ENCODE data around the gene SLC38A4. TPM values are rescaled to one million over a fixed set of nuclear protein-coding genes. Genes with fewer than 3 reads are reported as not detected.

SLC38A4 gene
- total RNA-seq, 1 donor: 0.72 TPM

GRCh38 chr12:46808955-46809697 lies 16.7 kb downstream of the SLC38A4 start:
- H2AFZ ChIP-seq (ENCODE audit: low read length): no peak overlapping the region

GRCh38 chr12:46808317-46808716 lies 17.5 kb downstream of the SLC38A4 start:
- DNase-seq (ENCODE audit: insufficient read length, low spot score, missing footprints): no peak
- Histone ChIP-seq H3K79me2 (ENCODE audit: insufficient read depth, low read length) (no peaks in the 10 kb centered on the region), H3K27me3 (ENCODE audit: insufficient read depth, low read length) (no peaks in the 10 kb centered on the region), H4K20me1 (ENCODE audit: insufficient read depth, low read length) (no peaks in the 10 kb centered on the region), H2AFZ (ENCODE audit: low read length) (no peak overlapping the region), H3K27ac (ENCODE audit: low read depth, low read length) (no peak overlapping the region), H3K4me3 (ENCODE audit: insufficient read depth, low read length) (no peak overlapping the region), H3K4me2 (ENCODE audit: insufficient read depth, low read length) (no peak overlapping the region), H3K36me3 (ENCODE audit: insufficient read depth, low read length) (no peaks in the 10 kb centered on the region), H3K4me1 (ENCODE audit: insufficient read depth, low read length) (no peaks in the 10 kb centered on the region), H3K9me3 (ENCODE audit: low read depth, low read length) (no peaks in the 10 kb centered on the region)
- TF ChIP-seq CTCF (IDR thresholded peaks at IDR 0.05; ENCODE audit: extremely low read depth, low read depth, low read length): no peak

More at GRCh38 chr12:46808955-46809697, 16.7 kb downstream of the SLC38A4 start:
- Histone ChIP-seq H3K27ac (ENCODE audit: low read depth, low read length) (no peak overlapping the region), H3K4me1 (ENCODE audit: insufficient read depth, low read length) (no peaks in the 10 kb centered on the region), H3K4me2 (ENCODE audit: insufficient read depth, low read length) (no peak overlapping the region), H3K9me3 (ENCODE audit: low read depth, low read length) (no peaks in the 10 kb centered on the region), H3K27me3 (ENCODE audit: insufficient read depth, low read length) (no peaks in the 10 kb centered on the region), H3K79me2 (ENCODE audit: insufficient read depth, low read length) (no peaks in the 10 kb centered on the region), H4K20me1 (ENCODE audit: insufficient read depth, low read length) (no peaks in the 10 kb centered on the region), H3K4me3 (ENCODE audit: insufficient read depth, low read length) (no peak overlapping the region), H3K36me3 (ENCODE audit: insufficient read depth, low read length) (no peaks in the 10 kb centered on the region)
- no peak for DNase-seq (ENCODE audit: insufficient read length, low spot score, missing footprints)
- TF ChIP-seq CTCF (IDR thresholded peaks at IDR 0.05; ENCODE audit: extremely low read depth, low read depth, low read length): no peak

GRCh38 chr12:46804054-46804453 lies 21.7 kb downstream of the SLC38A4 start:
- Histone ChIP-seq H4K20me1 (ENCODE audit: insufficient read depth, low read length) (no peaks in the 10 kb centered on the region), H3K36me3 (ENCODE audit: insufficient read depth, low read length) (no peaks in the 10 kb centered on the region), H3K79me2 (ENCODE audit: insufficient read depth, low read length) (no peaks in the 10 kb centered on the region), H3K27ac (ENCODE audit: low read depth, low read length) (no peak overlapping the region), H2AFZ (ENCODE audit: low read length) (no peak overlapping the region), H3K4me1 (ENCODE audit: insufficient read depth, low read length) (no peaks in the 10 kb centered on the region), H3K4me3 (ENCODE audit: insufficient read depth, low read length) (no peak overlapping the region), H3K27me3 (ENCODE audit: insufficient read depth, low read length) (no peaks in the 10 kb centered on the region), H3K4me2 (ENCODE audit: insufficient read depth, low read length) (no peak overlapping the region), H3K9me3 (ENCODE audit: low read depth, low read length) (no peaks in the 10 kb centered on the region)
- TF ChIP-seq CTCF (IDR thresholded peaks at IDR 0.05; ENCODE audit: extremely low read depth, low read depth, low read length): no peak
- no peak for DNase-seq (ENCODE audit: insufficient read length, low spot score, missing footprints)

GRCh38 chr12:46803517-46803916 lies 22.3 kb downstream of the SLC38A4 start:
- Histone ChIP-seq H3K9me3 (ENCODE audit: low read depth, low read length) (no peaks in the 10 kb centered on the region), H3K27me3 (ENCODE audit: insufficient read depth, low read length) (no peaks in the 10 kb centered on the region), H4K20me1 (ENCODE audit: insufficient read depth, low read length) (no peaks in the 10 kb centered on the region), H3K27ac (ENCODE audit: low read depth, low read length) (no peak overlapping the region), H3K4me1 (ENCODE audit: insufficient read depth, low read length) (no peaks in the 10 kb centered on the region), H2AFZ (ENCODE audit: low read length) (no peak overlapping the region), H3K36me3 (ENCODE audit: insufficient read depth, low read length) (no peaks in the 10 kb centered on the region), H3K4me3 (ENCODE audit: insufficient read depth, low read length) (no peak overlapping the region), H3K79me2 (ENCODE audit: insufficient read depth, low read length) (no peaks in the 10 kb centered on the region), H3K4me2 (ENCODE audit: insufficient read depth, low read length) (no peak overlapping the region)
- TF ChIP-seq CTCF (IDR thresholded peaks at IDR 0.05; ENCODE audit: extremely low read depth, low read depth, low read length): no peak
- DNase-seq (ENCODE audit: insufficient read length, low spot score, missing footprints): no peak
